ENCODE results near the gene TUBB2A. TPM values are rescaled to one million over a fixed set of nuclear protein-coding genes. Genes with fewer than 3 reads are reported as not detected.

The TUBB2A gene
- total RNA-seq (2022; extraction: Qiagen RNA extraction; ENCODE audit: low read depth) = 77.9 to 101 TPM (median 92.2 TPM) in 5 replicates

DNA sequence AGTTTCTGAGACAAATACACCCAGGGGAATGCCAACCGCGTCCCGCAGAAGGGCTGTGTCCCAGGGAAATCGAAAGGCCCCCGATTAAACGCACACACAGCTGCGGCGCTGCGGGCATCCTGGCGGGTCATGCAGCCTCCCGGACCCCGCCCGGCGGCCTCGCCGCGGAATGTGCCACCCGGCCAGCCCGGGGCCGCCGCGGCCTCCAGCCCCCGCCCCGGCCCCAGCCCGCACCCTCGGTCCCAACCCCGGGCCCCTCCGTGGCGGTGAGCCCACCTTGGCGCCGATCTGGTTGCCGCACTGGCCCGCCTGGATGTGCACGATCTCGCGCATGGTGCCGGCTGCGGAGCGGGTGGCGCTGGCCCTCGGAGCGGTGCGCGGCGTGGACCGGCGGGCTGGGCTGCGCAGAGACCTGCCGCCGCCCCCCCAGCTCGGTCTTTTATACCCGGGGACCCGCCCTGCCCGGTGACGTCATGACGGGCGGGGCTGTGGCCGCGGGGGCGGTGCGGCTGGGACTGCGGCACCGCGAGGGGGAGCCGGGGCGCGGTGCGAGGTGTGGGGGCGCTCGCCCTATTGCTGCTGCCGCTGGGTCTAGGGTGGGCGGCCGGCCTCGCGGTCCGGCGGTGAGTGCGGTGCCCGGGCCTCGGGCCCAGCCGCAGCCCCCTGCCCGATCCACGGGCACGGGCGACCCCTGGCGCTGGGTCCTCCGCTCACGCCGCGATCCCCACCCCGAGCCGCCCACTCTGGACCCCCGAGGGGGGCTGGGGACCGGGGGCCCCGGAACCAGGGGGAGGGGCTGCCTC lies at the start of gene TUBB2A:
TUBB2A (minus strand) TSS at position 414 of the 803 bp plus-strand sequence; CDS start at position 333, 81 bp downstream.

DNA sequence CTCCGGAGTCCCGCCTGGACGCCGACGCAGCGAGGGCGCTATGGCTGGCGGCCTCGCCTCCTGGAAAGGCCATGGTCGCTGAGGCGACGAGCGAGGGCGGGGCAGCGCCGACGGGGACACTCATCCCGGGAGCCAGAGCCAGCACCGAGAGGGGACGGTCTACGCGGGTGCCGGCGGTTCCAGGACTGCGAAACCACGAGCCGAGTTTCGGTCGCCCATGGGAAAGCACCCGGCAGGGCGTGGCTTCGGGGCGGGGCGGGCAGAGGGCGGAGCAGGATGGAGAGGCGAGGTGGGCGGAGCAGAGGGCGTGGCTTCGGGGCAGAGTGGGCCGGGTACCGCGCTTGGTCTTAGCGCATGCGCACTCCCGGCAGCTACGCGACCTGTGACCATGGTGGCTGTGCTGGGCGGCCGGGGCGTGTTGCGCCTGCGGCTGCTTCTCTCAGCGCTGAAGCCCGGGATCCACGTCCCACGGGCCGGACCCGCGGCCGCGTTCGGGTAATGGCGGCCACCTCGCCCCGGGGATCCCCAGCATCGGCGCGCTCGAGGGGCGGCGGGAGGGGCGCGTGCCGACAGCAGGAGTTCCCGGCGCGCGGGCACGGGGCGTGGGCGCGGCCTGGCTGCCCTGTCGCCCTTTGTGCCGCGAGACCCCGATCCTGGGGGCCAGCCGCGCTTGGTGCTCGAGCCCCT lies 38.8 kb downstream of the TUBB2A start, which contains the start of gene BPHL:
BPHL (plus strand) TSS at position 359 of the 687 bp plus-strand sequence; CDS start at position 389, 30 bp downstream.

Other genes starting within 250 kb of the TUBB2A start
- 133 to 152 TPM (median 139 TPM) in 5 replicates for gene SERPINB6, start 186.0 kb downstream of the TUBB2A start, total RNA-seq (2022; extraction: Qiagen RNA extraction; ENCODE audit: low read depth)
- gene NQO2, start 157.7 kb downstream of the TUBB2A start, total RNA-seq (2022; extraction: Qiagen RNA extraction; ENCODE audit: low read depth) = 60.6 to 79.8 TPM (median 77.7 TPM) in 5 replicates
- 11.7 to 13.2 TPM (median 12.6 TPM) in 5 replicates for gene RIPK1, start 89.0 kb downstream of the TUBB2A start, total RNA-seq (2022; extraction: Qiagen RNA extraction; ENCODE audit: low read depth)
- 19.1 to 25.8 TPM (median 23.7 TPM) in 5 replicates for gene BPHL, start 38.8 kb downstream of the TUBB2A start, total RNA-seq (2022; extraction: Qiagen RNA extraction; ENCODE audit: low read depth)
- gene TUBB2B, start 70.1 kb upstream of the TUBB2A start, total RNA-seq (2022; extraction: Qiagen RNA extraction; ENCODE audit: low read depth) = 13.7 to 15.1 TPM (median 14.5 TPM) in 5 replicates
- gene PSMG4, start 101.4 kb upstream of the TUBB2A start, total RNA-seq (2022; extraction: Qiagen RNA extraction; ENCODE audit: low read depth) = 22.5 to 29.7 TPM (median 28.6 TPM) in 5 replicates

Measured in A549 treated with GW870086 at 1 μM for 4 hours (cell line).